H9 (cell line): Measurements from ENCODE around the gene CACNB4. TPM values are rescaled to one million over a fixed set of nuclear protein-coding genes. Genes with fewer than 3 reads are reported as not detected.

ENCODE experiments used
- DNase-seq: peaks from one replicate; pipeline ENCODE4 v3.0.0-alpha.2; 2017
- H2AFZ ChIP-seq: one replicate; pipeline ENCODE4 v1.6.1; 2013; ENCODE audit warnings: mild to moderate bottlenecking, low read length, control low read depth, moderate library complexity
- H2AK5ac ChIP-seq: 2 replicates; pipeline ENCODE4 v1.6.1; 2013; ENCODE audit warnings: low read length, control low read depth, mixed read lengths; ENCODE audit not compliant: insufficient read length
- H2BK120ac ChIP-seq: one replicate; pipeline ENCODE4 v1.6.1; 2013; ENCODE audit warnings: low read depth, mild to moderate bottlenecking, low read length, control low read depth, inconsistent platforms; ENCODE audit not compliant: poor library complexity, severe bottlenecking
- H2BK12ac ChIP-seq: 2 replicates; pipeline ENCODE4 v1.6.1; 2013; ENCODE audit warnings: low read length, control low read depth, mixed read lengths, low read depth; ENCODE audit not compliant: insufficient read length
- H2BK15ac ChIP-seq: 2 replicates; pipeline ENCODE4 v1.6.1; 2013; ENCODE audit warnings: low read depth, low read length, control low read depth
- H2BK20ac ChIP-seq: one replicate; pipeline ENCODE4 v1.6.1; 2013; ENCODE audit warnings: low read depth, mild to moderate bottlenecking, low read length, control low read depth, inconsistent platforms; ENCODE audit not compliant: poor library complexity, severe bottlenecking
- H2BK5ac ChIP-seq: 2 replicates; pipeline ENCODE4 v1.6.1; 2013; ENCODE audit warnings: low read length, control low read depth, mixed read lengths; ENCODE audit not compliant: insufficient read length
- H3K14ac ChIP-seq: 2 replicates; pipeline ENCODE4 v1.6.1; 2013; ENCODE audit warnings: low read length, control low read depth; ENCODE audit not compliant: insufficient read depth
- H3K18ac ChIP-seq: 2 replicates; pipeline ENCODE4 v1.6.1; 2013; ENCODE audit warnings: low read depth, mild to moderate bottlenecking, mixed read lengths, low read length, control low read depth; ENCODE audit not compliant: insufficient read length
- H3K23ac ChIP-seq: 2 replicates; pipeline ENCODE4 v1.6.1; 2013; ENCODE audit warnings: low read length, control low read depth, mixed read lengths, low read depth; ENCODE audit not compliant: insufficient read length
- H3K23me2 ChIP-seq: 2 replicates; pipeline ENCODE4 v1.6.1; 2013; ENCODE audit warnings: low read depth, mild to moderate bottlenecking, mixed read lengths, low read length, control low read depth; ENCODE audit not compliant: insufficient read length, poor library complexity, severe bottlenecking
- H3K27ac ChIP-seq: 2 replicates; pipeline ENCODE4 v1.5.1; 2013; ENCODE audit warnings: low read length, control low read depth, mixed read lengths, low read depth; ENCODE audit not compliant: insufficient read length
- H3K27me3 ChIP-seq: 2 replicates; pipeline ENCODE4 v1.6.1; 2013; ENCODE audit warnings: low read length, control low read depth, inconsistent platforms; ENCODE audit not compliant: insufficient read depth
- H3K4ac ChIP-seq: 2 replicates; pipeline ENCODE4 v1.6.1; 2013; ENCODE audit warnings: low read depth, mild to moderate bottlenecking, control low read depth, inconsistent platforms, low read length, moderate library complexity
- H3K4me1 ChIP-seq: 2 replicates; pipeline ENCODE4 v1.6.1; 2013; ENCODE audit warnings: low read length, control low read depth, inconsistent platforms; ENCODE audit not compliant: insufficient read depth
- H3K4me2 ChIP-seq: 2 replicates; pipeline ENCODE4 v1.6.1; 2013; ENCODE audit warnings: low read length, control low read depth, mixed read lengths; ENCODE audit not compliant: insufficient read length, insufficient read depth
- H3K56ac ChIP-seq: 2 replicates; pipeline ENCODE4 v1.6.1; 2013; ENCODE audit warnings: low read depth, mild to moderate bottlenecking, mixed read lengths, low read length, control low read depth; ENCODE audit not compliant: insufficient read length
- H3K79me1 ChIP-seq: 2 replicates; pipeline ENCODE4 v1.6.1; 2013; ENCODE audit warnings: low read depth, mild to moderate bottlenecking, moderate library complexity, low read length, control low read depth, inconsistent platforms; ENCODE audit not compliant: insufficient read depth, poor library complexity, severe bottlenecking
- H3K79me2 ChIP-seq: 2 replicates; pipeline ENCODE4 v1.6.1; 2013; ENCODE audit warnings: low read length, control low read depth, inconsistent platforms; ENCODE audit not compliant: insufficient read depth
- H3K9ac ChIP-seq: 2 replicates; pipeline ENCODE4 v1.6.1; 2013; ENCODE audit warnings: low read length, control low read depth, mixed read lengths; ENCODE audit not compliant: insufficient read length; ENCODE audit errors: extremely low read depth
- H3K9me3 ChIP-seq: one replicate; pipeline ENCODE4 v1.6.1; 2013; ENCODE audit warnings: low read depth, low read length, inconsistent platforms; ENCODE audit not compliant: control insufficient read depth
- H3T11ph ChIP-seq: one replicate; pipeline ENCODE4 v1.6.1; 2013; ENCODE audit warnings: mild to moderate bottlenecking, low read length, control low read depth, inconsistent platforms
- H4K20me1 ChIP-seq: one replicate; pipeline ENCODE4 v1.6.1; 2013; ENCODE audit not compliant: control insufficient read depth, insufficient read length, insufficient read depth
- H4K5ac ChIP-seq: 2 replicates; pipeline ENCODE4 v1.6.1; 2013; ENCODE audit warnings: low read depth, mild to moderate bottlenecking, mixed read lengths, low read length, control low read depth; ENCODE audit not compliant: insufficient read length
- H4K8ac ChIP-seq: replicated peaks from 2 replicates; pipeline ENCODE4 v1.6.1; 2013; ENCODE audit warnings: low read length, control low read depth, mixed read lengths, low read depth; ENCODE audit not compliant: insufficient read length
- H4K91ac ChIP-seq: 2 replicates; pipeline ENCODE4 v1.6.1; 2013; ENCODE audit warnings: low read depth, mild to moderate bottlenecking, moderate library complexity, mixed read lengths, low read length, control low read depth; ENCODE audit not compliant: insufficient read length
- H3K27ac Mint-ChIP-seq, 3 experiments: 2 replicates in 2 of 3; 3 replicates in 1 of 3; pipeline ENCODE4 v1.8.0; 2020 to 2021; ENCODE audit warnings: mixed read lengths in 3 of 3, mild to moderate bottlenecking in 1 of 3, moderate library complexity in 1 of 3
- H3K27me3 Mint-ChIP-seq: 2 replicates; pipeline ENCODE4 v1.8.0; 2021; ENCODE audit warnings: low read depth, mild to moderate bottlenecking, moderate library complexity, mixed read lengths
- H3K36me3 Mint-ChIP-seq, 3 experiments: 2 replicates in 2 of 3; 3 replicates in 1 of 3; pipeline ENCODE4 v1.8.0; 2020 to 2021; ENCODE audit warnings: low read depth in 3 of 3, mixed read lengths in 3 of 3; ENCODE audit not compliant: insufficient read depth in 1 of 3
- H3K4me1 Mint-ChIP-seq, 2 experiments: 2 replicates each; pipeline ENCODE4 v1.8.0; 2020; ENCODE audit warnings: mixed read lengths in 2 of 2
- H3K4me3 Mint-ChIP-seq, 2 experiments: 2 replicates in 1 of 2; 3 replicates in 1 of 2; pipeline ENCODE4 v1.8.0; 2020 to 2021; ENCODE audit warnings: mild to moderate bottlenecking in 2 of 2, mixed read lengths in 2 of 2, moderate library complexity in 1 of 2
- H3K9me3 Mint-ChIP-seq, 2 experiments: 2 replicates in 1 of 2; 3 replicates in 1 of 2; pipeline ENCODE4 v1.8.0; 2020; ENCODE audit warnings: mild to moderate bottlenecking in 2 of 2, mixed read lengths in 2 of 2, moderate library complexity in 1 of 2
- CTCF ChIP-seq: fragments of 200-600 bp; sonication (generic); conservative IDR thresholded peaks from 3 replicates; pipeline ENCODE4 v1.8.0; 2021; ENCODE audit warnings: antibody characterized with exemption, mild to moderate bottlenecking
- WGBS: extraction: QIAGEN DNeasy Blood & Tissue Kit; methylation state at CpG from one replicate; pipeline ENCODE4 v1.1.7; 2013; ENCODE audit warnings: missing lambda C conversion rate, low lambda C conversion rate, mixed read lengths; ENCODE audit not compliant: insufficient read length; ENCODE audit errors: extremely low coverage; 5-methylcytosine and 5-hydroxymethylcytosine counted together
- total RNA-seq: library from RNA; stranded (reverse); gene quantifications from 2 replicates; pipeline ENCODE4 v1.2.1, GENCODE V29; 2021

The CACNB4 gene
- total RNA-seq, 1 experiment from 2014 or later: 1.4 TPM

- Histone ChIP-seq H3K79me1 (no peaks in the 10 kb centered on the region), H3K27me3 (no peaks in the 10 kb centered on the region), H2BK15ac (no peak overlapping the region), H3K4me1 (no peaks in the 10 kb centered on the region), H2BK120ac (no peak overlapping the region), H2AK5ac (no peak overlapping the region), H3K23ac (no peak overlapping the region), H4K91ac (no peak overlapping the region), H4K8ac (no peak overlapping the region), H3K18ac (no peak overlapping the region), H2BK5ac (no peak overlapping the region), H4K5ac (no peak overlapping the region), H3K56ac (no peak overlapping the region), H3K14ac (no peak overlapping the region), H3K9ac (no peak overlapping the region), H3K4me2 (no peak overlapping the region), H3K4ac (no peak overlapping the region), H3K9me3 (no peaks in the 10 kb centered on the region), H3K79me2 (no peaks in the 10 kb centered on the region), H2AFZ (no peak overlapping the region), H3K27ac (no peak overlapping the region), H2BK12ac (no peak overlapping the region), H4K20me1 (no peaks in the 10 kb centered on the region), H3K23me2 (no peaks in the 10 kb centered on the region), H2BK20ac (no peak overlapping the region), H3T11ph (no peak overlapping the region)
- DNase-seq: no peak
- no CpG with 5 or more reads among the region's 4 CpGs for WGBS
- no peaks in the 10 kb centered on the region for H3K27me3 Mint-ChIP-seq
- H3K9me3 Mint-ChIP-seq: no peaks in the 10 kb centered on the region
- H3K4me3 Mint-ChIP-seq: no peak overlapping the region
- H3K36me3 Mint-ChIP-seq: no peaks in the 10 kb centered on the region
- H3K27ac Mint-ChIP-seq: no peak overlapping the region
- TF ChIP-seq CTCF: no peak
- peaks cover 0 to 4% of the 10 kb centered on the region in 2 experiments; a peak in 2 of 4 replicates for H3K4me1 Mint-ChIP-seq
Observed at GRCh38 chr2:151861174-151861573, 237.7 kb downstream of the CACNB4 start.
